ENCODE measurements around the gene RAG1.
"Not testable (repeated sequence)": the region's sequence is repeated elsewhere in the genome, so short reads cannot be mapped to it uniquely, and the experiment has no call there.

RAG1 gene

DNA sequence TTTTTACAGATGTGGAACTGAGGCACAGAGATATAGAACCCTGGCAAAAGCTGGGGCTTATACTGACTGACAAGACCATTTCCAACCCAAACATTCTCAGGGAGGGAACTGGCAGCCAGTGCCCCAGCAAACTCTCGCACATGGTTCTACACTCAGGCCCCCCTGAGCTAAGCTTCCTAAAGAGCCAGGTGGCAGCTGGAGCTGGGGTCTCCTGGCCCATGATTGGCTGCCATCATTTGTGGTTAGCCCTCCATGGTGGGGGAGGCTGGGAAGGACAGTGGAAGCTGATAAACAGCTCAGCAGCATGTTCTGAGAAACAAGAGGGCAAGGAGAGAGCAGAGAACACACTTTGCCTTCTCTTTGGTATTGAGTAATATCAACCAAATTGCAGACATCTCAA is at the start of gene RAG1:
Gene RAG1 (plus strand): TSS at position 314 of the 400 bp plus-strand sequence. CDS start 5,298 bp downstream, outside the sequence.
- DNase-seq = no peak

DNA sequence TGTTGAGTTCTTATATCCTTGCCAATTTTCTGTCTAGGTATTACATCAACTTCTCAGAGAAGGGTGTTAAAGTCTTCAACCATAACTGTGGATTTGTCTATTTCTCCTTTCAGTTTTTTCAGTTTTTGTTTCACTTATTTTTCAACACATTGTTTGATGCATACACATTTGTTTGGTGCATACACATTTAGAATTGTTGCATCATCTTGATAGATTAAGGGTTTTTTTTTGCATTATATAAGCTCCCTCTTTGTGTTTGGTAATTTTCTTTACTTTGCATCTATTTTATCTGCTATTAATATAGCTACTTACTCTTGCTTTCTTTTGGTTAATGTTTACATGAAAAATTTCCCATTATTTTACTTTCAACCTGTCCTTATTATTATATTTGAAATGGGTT is 37.0 kb upstream of the RAG1 start:
- DNase-seq = no peak

DNA sequence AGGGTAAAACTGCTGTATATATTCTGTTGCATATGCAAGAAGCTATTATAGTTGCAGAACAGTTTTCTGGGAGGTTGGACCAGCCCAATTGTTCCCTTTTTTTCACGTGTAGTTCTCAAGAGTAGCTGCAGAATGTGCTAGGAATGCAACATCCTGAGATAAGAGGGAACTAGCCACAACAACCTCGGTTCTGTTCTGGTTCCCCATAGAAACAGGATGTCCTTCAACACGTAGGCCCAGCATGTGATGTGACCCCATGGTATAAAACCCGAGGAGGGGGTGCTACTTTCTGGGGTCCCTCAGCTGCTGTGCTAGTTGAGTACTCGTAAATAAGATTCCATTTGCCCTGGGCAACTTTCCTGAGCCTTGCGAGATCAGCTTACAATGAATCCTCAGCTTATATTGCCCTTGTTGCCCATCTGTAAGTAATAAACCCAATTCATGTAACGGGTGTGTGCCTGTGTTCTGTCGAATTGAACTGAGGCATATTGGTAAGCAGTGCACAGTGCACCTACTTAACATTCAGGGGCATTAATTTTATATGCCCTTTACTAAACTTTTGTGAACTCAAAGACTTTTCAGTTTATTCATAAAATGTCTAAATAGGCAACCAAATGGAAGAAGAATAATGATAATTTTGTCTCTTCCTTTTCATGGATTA is 34.7 kb upstream of the RAG1 start:
- peak; percentile 49 to 57 for DNase-seq

DNA sequence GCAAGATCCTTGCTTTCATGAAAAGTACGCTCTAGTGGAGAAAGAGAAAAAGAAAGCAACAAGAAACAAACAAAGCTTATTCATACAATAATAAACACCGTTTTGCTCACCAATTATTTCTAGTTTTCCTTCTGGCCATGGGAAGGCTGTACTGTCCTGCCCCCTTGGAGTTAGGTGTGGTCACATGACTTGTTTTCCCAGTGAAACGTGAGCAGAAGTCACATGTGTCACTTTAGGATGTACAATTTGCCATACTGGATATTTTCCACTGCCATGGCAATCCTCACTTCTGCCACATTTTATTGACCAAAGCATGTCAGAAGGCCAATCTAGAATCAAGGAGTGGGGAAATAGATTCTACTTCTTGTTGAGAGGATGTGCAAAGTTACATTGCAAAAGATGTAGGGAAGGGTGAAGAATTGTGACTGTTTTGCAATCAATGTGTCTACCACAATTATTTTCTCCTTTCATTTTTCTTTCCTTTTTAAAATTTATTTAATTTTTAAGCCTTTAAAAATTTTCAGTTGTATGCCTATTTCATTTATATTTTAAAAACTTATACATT is 33.4 kb upstream of the RAG1 start:
- DNase-seq = peak; percentile 11 to 15

DNA sequence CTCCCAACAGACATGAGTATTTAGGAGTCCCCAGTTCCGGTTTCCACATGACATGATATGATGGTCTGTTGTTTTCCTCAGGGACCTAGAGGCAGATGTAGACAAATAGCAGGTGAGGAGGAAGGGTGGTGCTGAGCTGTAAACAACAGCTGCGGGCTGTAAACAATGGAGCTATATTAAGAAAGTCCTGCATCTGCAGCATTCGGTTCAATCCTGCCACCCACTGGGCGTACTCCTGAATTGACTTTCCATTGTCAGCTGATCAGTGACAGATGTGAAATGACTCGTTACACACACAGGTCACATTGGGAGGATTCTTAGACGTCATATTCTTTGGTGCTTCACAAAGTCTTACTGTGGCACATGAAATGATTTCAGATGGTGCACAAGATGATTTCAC is 26.8 kb upstream of the RAG1 start:
- peak; percentile 67 to 69 for DNase-seq

DNA sequence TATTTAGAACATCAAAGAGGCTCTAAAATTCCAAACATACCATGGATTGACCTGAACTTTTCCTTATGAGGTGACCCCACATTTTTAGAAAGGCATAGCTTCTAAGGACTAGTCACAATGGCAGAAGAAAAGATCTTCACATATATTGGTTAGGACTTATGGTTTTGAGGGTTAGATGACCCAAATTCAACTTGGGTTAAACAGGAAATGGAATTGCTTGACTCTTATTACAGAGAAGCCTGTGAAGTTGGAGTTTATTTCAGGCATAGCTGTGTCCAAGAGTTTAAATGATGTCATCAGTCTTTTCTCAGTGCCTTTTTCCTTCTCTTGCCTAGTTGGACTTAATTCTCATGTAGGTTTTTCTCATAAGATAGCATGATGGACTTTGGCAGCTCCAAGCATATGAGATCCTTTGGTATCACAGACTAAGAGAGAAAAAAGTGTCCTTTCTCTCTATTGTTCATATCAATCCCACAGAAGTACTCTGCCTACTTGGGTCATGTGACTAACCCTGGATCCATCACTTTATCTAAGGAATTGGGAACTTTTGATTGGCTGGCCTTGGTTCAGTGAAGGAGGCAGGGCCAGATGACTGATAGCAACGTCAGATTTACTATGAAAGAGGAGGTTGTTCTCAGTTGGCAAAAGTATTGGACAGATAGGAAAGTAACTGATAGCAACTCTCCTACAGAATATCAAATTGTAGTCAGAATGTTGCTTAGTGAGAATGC is 17.3 kb upstream of the RAG1 start:
- no peak for DNase-seq

DNA sequence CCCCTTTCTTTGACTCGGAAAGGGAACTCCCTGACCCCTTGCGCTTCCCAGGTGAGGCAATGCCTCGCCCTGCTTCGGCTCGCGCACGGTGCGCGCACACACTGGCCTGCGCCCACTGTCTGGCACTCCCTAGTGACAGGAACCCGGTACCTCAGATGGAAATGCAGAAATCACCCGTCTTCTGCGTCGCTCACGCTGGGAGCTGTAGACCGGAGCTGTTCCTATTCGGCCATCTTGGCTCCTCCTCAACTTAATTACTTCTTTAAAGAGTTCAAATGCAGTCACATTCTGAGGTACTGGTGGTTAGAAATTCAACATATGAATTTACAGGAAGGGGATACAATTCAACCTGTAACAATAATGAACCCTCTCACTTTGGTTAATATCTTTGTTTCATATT is 10.4 kb upstream of the RAG1 start:
- not testable (repeated sequence) for DNase-seq

DNA sequence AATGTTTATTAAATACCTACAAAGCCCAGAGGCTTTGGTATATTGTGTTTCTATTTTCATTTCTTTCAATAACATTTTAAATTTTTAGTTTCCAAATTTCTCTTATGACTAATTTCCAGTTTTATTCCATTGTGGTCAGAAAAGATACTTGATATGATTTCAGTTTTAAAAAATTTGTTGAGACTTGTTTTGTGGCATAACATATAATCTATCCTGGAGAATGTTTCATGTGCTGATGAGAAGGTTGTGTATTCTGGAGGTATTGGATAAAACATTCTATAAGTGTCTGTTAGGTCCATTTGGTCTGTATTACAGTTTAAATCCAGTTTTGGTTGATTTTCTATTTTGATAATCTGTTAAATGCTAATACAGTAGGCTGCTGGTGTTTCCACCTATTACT is 9.8 kb upstream of the RAG1 start:
- no peak for DNase-seq

DNA sequence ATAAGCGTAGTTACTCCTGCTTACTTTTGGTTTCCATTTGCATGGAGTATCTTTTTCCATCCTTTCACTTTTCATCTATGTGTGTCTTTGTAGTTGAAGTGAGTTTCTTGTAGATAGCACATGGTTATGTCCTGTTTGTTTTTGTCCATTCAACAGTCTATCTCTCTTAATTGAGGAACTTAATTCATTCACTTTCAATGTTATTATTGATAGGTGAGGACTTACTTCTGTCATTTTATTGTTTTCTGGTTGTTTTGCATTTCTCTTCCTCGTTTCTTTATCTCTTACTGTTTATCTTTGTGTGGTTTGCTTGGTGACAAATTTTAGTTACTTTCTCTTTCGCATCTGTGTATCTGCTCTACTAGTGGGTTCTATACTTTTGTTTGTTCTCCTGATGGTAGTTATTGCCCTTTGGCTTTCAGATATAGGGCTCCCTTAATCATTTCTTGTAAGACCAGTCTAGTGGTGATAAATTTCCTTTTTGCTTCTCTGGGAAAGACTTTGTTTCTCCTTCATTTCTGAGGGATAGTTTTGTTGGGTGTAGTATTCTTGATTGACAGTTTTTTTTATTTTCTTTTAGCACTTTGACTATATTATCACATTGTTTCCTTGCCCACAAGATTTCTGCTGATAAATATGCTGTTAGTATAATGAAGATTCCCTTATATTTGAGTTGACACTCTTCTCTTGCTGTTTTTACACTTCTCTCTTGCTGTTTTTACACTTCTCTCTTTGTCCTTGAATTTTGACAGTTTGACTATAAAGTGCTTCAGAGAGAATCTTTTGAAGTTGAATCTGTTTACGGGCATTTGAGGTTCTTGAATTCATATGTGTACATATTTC is 9.0 kb upstream of the RAG1 start:
- DNase-seq = no peak

DNA sequence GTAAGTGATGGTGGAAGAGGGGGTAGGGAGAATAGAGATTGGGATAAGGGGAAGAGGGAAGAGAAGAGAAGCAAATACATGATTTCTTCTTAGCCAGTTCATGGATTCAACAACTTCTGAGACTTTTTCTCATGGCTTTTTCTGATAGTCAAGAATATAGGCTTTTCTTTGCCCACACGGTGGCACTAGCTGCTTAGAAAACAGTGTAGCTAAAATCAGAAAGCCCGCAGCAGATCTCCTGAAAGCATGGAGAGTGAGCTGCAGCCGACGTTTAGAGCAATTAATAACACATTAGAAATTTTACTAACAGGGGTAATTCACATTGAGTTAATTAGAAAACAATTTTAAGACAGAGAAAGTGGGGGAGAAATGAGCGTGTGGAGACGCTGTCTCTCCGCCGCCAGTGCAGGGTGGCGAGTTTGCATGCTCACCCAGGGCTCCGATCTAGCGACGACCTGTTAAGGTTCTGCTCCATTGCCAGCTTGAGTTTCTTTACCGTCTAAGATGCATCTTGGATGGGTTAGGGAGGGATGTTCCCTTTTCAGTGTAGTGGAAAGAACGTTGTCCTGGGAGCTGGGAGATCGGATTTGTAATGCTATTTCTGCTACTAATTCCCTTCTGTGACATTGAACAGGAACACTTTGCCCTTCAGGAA is 3.3 kb upstream of the RAG1 start:
- peak; percentile 26 to 77 for DNase-seq

DNA sequence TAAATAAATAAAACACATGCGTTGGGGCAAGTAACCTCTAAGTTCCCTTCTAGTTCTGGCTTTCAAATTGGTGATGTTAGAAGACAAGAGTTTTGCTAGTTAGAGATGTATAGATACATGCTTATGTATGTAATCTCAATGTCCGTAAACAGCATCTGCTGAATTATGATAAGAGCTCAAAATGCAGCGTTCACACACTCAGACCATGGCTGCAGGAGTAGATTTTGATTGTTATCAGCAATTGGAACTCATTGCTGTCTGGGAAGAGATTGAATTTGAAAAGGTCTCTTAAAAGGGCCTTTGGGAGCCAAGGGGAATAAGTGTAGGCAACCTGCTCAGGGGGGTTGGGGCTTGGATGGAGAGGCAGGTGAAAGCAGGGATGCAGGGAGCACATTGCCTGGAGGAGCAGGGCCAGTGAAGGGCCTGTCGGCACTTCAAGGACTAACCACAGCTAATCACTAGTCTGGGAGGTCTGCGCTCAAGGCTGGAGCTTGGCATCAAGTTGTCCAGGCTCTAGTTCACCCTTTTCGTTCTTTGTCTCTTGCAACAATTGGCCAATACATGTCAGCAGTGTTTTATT is 2.7 kb upstream of the RAG1 start:
- no peak for DNase-seq

DNA sequence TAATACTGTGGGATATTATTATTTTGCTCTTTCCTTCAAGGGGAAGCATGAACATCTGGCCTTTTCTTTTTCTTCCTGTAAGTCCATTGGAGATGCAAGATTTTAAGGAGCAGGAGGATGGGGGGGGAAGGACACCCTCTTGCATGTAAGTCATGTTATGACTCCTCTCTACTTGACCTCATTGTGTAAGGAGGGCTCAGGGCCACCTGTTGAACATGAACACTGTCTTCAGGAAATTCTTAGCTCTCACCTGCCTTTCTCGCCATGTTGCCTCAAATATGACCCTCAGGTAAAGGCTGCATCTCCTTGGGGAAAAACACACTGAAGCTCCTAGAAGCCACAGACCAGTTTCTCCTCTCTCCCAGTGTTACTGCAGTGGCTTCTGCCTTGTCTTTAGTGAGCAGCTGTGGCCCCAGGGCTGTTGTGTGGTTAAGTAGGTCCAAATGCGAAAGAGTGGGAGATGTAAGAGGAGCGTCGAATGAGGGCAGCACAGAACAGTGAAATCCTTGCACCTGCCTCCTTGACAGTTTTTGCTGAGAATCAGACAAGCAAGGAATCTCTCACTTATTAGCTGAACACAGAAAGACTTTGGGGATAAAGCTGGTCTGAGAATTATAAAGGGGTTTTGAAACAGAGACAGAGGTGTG is 1.3 kb upstream of the RAG1 start:
- DNase-seq = no peak

DNA sequence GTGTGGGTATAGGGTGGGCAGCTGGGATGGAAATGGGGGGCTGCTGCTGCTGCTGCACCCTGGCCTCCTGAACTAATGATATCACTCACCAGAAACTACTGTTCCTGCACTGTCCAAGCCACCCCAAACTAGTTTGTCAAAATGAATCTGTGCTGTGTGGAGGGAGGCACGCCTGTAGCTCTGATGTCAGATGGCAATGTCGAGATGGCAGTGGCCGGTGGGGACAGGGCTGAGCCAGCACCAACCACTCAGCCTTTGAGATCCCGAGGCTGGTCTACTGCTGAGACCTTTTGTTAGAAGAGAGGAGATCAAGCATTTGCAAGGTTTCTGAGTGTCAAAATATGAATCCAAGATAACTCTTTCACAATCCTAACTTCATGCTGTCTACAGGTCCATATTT is 1.3 kb downstream of the RAG1 start:
- DNase-seq = no peak

DNA sequence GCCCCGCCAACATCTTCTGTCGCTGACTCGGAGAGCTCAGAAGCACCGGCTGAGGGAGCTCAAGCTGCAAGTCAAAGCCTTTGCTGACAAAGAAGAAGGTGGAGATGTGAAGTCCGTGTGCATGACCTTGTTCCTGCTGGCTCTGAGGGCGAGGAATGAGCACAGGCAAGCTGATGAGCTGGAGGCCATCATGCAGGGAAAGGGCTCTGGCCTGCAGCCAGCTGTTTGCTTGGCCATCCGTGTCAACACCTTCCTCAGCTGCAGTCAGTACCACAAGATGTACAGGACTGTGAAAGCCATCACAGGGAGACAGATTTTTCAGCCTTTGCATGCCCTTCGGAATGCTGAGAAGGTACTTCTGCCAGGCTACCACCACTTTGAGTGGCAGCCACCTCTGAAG is 6.7 kb downstream of the RAG1 start:
- DNase-seq = no peak

DNA sequence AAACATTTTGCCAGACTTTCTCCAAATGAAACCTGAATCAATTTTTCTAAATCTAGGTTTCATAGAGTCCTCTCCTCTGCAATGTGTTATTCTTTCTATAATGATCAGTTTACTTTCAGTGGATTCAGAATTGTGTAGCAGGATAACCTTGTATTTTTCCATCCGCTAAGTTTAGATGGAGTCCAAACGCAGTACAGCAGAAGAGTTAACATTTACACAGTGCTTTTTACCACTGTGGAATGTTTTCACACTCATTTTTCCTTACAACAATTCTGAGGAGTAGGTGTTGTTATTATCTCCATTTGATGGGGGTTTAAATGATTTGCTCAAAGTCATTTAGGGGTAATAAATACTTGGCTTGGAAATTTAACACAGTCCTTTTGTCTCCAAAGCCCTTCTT is 9.6 kb downstream of the RAG1 start:
- DNase-seq = no peak

DNA sequence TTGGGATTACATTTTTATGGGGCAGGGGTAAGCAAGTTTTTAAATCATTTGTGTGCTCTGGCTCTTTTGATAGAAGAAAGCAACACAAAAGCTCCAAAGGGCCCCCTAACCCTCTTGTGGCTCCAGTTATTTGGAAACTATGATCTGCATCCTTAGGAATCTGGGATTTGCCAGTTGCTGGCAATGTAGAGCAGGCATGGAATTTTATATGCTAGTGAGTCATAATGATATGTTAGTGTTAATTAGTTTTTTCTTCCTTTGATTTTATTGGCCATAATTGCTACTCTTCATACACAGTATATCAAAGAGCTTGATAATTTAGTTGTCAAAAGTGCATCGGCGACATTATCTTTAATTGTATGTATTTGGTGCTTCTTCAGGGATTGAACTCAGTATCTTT is 10.1 kb downstream of the RAG1 start:
- DNase-seq = no peak

DNA sequence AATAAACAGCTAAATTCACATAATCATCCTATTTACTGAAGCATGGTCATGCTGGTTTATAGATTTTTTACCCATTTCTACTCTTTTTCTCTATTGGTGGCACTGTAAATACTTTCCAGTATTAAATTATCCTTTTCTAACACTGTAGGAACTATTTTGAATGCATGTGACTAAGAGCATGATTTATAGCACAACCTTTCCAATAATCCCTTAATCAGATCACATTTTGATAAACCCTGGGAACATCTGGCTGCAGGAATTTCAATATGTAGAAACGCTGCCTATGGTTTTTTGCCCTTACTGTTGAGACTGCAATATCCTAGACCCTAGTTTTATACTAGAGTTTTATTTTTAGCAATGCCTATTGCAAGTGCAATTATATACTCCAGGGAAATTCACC is 10.7 kb downstream of the RAG1 start:
- DNase-seq = no peak

DNA sequence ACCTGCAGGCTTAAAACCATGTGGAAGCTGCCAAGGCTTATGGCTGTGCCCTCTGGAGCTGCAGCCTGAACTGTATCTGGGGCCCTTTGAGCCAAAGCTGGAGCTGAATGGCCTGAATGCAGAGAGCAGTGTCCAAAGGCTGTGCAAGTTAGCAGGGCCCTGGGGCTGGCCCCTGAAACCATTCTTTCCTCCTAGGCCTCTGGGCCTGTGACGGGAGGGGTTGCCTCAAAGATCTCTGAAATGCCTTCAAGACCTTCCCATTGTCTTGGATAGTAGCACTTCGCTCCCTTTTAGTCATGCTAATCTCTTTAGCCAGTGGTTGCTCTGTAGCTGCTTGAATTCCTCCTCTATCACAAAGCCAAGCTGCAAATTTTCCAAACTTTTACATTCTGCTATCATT is 13.7 kb downstream of the RAG1 start:
- DNase-seq = no peak

DNA sequence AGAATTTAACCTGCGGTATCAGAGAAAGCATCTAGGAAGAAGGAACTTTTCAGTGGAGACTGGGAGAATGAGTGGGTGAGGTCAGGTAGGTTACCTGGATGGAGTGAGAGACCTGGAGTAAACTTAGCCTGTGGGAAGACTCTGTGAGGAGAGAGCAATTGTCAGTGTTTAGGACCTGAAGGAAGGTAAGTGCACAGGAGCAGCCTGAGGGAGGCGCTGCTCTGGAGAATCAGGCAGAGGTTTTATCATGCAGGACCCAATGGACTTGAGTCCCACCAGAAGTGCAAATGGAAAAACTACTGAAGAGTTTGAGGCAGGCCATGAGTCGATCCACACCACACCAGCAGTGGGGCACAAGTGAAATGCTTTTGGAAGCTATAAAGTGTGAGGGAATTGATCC is 15.9 kb downstream of the RAG1 start:
- DNase-seq = no peak

DNA sequence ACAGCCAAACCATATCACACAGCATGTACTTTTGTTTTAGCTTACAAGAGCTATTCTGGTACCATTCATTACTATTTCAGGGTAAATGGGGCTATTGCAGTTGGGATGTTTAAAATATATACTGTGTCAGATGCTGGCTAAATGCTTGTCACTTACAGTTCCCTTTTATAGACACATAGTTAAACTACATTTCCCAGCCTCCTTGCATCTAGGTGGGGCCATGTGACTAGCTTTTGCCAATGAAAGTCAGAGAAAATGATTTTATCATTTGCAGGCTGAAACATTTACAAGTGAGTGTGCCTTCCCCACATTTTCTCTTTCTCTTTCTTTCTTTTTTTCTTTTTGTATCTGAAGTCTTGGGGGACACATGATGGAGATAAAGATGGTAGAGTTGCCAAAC is 18.7 kb downstream of the RAG1 start:
- DNase-seq = peak; percentile 28 to 36

DNA sequence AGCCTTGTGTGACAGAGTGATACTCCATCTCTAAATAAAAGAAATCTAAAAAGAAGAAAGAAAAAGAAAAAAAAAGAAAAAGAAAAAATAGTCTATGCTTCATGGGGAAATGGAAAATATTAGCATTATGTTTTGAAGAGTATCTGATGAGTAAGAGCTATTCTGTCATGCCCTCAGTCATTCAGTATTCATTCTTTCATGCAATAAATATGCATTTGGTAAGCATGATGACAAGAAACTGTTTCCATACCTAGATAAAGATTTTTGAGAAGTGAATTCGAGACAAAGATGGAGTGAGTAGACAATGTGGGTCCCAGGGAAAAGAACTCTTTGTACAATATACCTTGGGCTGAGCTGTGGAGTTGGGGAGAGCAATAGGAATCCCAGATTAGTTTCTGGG is 20.3 kb downstream of the RAG1 start:
- no peak for DNase-seq

DNA sequence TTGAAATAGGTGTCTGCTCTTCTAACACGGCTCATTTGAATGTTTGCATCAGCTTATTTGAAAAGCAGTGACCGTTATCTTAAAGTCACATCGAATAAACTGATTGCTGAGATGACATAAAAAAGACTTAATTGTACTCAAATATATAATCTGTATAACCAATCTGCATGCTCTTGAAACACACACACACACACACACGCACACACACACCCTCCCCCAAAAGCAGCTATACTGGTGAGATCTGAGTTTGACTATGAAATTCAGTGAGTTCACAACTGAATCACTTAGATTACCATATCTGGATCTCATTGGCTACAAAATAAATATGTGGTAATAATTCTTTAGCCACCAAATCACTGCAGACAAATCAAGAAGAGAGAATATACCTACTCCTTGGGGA is 22.7 kb downstream of the RAG1 start:
- no peak for DNase-seq
